GM11168 (cell line): ENCODE measurements around the gene TAF7.
"Not testable (repeated sequence)": the region's sequence is repeated elsewhere in the genome, so short reads cannot be mapped to it uniquely, and the experiment has no call there.

ENCODE experiments used
- in situ Hi-C: fragments of 300-500 bp; cut with MboI; formaldehyde crosslinking; loops from one replicate; pipeline ENCODE4 v1.12.0; 2022; ENCODE audit warnings: low sequenced_read_pairs; ENCODE audit not compliant: unreplicated experiment

The TAF7 gene

GRCh38 chr5:141320225-141321169 lies at the start of gene TAF7:
TSS of gene TAF7 (minus strand) at chr5:141320784. CDS start at chr5:141320044, 740 bp downstream.
- in situ Hi-C loops: no loop called here

- in situ Hi-C loops: no loop called here
Measured at GRCh38 chr5:141366016-141366896, 45.7 kb upstream of the TAF7 start.

- in situ Hi-C loops: no loop called here
Measured at GRCh38 chr5:141363952-141364660, 43.5 kb upstream of the TAF7 start, which contains the start of gene PCDHGA5. TSS of gene PCDHGA5 (plus strand) at chr5:141364162. CDS start at chr5:141364331, 169 bp downstream.

GRCh38 chr5:141362719-141363118 lies 42.1 kb upstream of the TAF7 start:
- in situ Hi-C loops: no loop called here

GRCh38 chr5:141360685-141361084 lies 40.1 kb upstream of the TAF7 start:
- in situ Hi-C loops: no loop called here

- in situ Hi-C loops: no loop called here
Measured at GRCh38 chr5:141359790-141360426, 39.3 kb upstream of the TAF7 start, which contains the start of gene PCDHGB2. TSS of gene PCDHGB2 (plus strand) at chr5:141359994. CDS start at chr5:141360136, 142 bp downstream.

GRCh38 chr5:141356950-141357349 lies 36.4 kb upstream of the TAF7 start:
- in situ Hi-C loops: no loop called here

GRCh38 chr5:141356133-141356532 lies 35.5 kb upstream of the TAF7 start:
- in situ Hi-C loops: no loop called here

GRCh38 chr5:141355641-141356040 lies 35.1 kb upstream of the TAF7 start:
- in situ Hi-C loops: no loop called here

- in situ Hi-C loops: no loop called here
Measured at GRCh38 chr5:141354900-141355469, 34.4 kb upstream of the TAF7 start, which contains the start of gene PCDHGA4. TSS of gene PCDHGA4 (plus strand) at chr5:141355021. CDS start at chr5:141355108, 87 bp downstream.

GRCh38 chr5:141351591-141351990 lies 31.0 kb upstream of the TAF7 start:
- in situ Hi-C loops: no loop called here

GRCh38 chr5:141349917-141350619 lies 29.5 kb upstream of the TAF7 start, which contains the start of gene PCDHGB1:
TSS of gene PCDHGB1 (plus strand) at chr5:141350099. CDS start at chr5:141350261, 162 bp downstream.
- in situ Hi-C loops: no loop called here

GRCh38 chr5:141346017-141346416 lies 25.4 kb upstream of the TAF7 start:
- in situ Hi-C loops: not testable (repeated sequence)

- in situ Hi-C loops: no loop called here
Measured at GRCh38 chr5:141345327-141345726, 24.7 kb upstream of the TAF7 start.

- in situ Hi-C loops: no loop called here
Measured at GRCh38 chr5:141343953-141344463, 23.4 kb upstream of the TAF7 start.

- in situ Hi-C loops: no loop called here
Measured at GRCh38 chr5:141343242-141343952, 22.8 kb upstream of the TAF7 start, which contains the start of gene PCDHGA3. TSS of gene PCDHGA3 (plus strand) at chr5:141343829. CDS start at chr5:141344034, 205 bp downstream.

GRCh38 chr5:141342773-141343172 lies 22.2 kb upstream of the TAF7 start:
- in situ Hi-C loops: no loop called here
